Endothelial cell (in vitro differentiated cells): ENCODE measurements around the gene CAMTA1. TPM values are rescaled to one million over a fixed set of nuclear protein-coding genes. Genes with fewer than 3 reads are reported as not detected.

ENCODE experiments used
- DNase-seq: peaks from one replicate; pipeline ENCODE4 v3.0.0; 2021; ENCODE audit warnings: low spot score
- H3K27ac Mint-ChIP-seq: one replicate; pipeline ENCODE4 v1.8.0; 2021; ENCODE audit warnings: mixed read lengths, inconsistent platforms; ENCODE audit not compliant: unreplicated experiment
- H3K27me3 Mint-ChIP-seq: one replicate; pipeline ENCODE4 v1.8.0; 2021; ENCODE audit warnings: mild to moderate bottlenecking, moderate library complexity, mixed read lengths, inconsistent platforms; ENCODE audit not compliant: unreplicated experiment
- H3K36me3 Mint-ChIP-seq: one replicate; pipeline ENCODE4 v1.8.0; 2021; ENCODE audit warnings: mild to moderate bottlenecking, low read depth, mixed read lengths, inconsistent platforms; ENCODE audit not compliant: unreplicated experiment
- H3K4me1 Mint-ChIP-seq: one replicate; pipeline ENCODE4 v1.8.0; 2021; ENCODE audit warnings: mild to moderate bottlenecking, mixed read lengths, inconsistent platforms; ENCODE audit not compliant: unreplicated experiment
- H3K4me3 Mint-ChIP-seq: one replicate; pipeline ENCODE4 v1.8.0; 2021; ENCODE audit warnings: mild to moderate bottlenecking, mixed read lengths, inconsistent platforms; ENCODE audit not compliant: unreplicated experiment
- H3K9me3 Mint-ChIP-seq: one replicate; pipeline ENCODE4 v1.8.0; 2021; ENCODE audit warnings: mixed read lengths, inconsistent platforms; ENCODE audit not compliant: unreplicated experiment
- total RNA-seq: library from RNA; stranded (reverse); fragmentation: NEBNext Ultra II Directional; extraction: Animal tissue kit (Norgen Biotek cat#: 25700); gene quantifications from one replicate; pipeline ENCODE4 v1.2.1, GENCODE V29; 2021; ENCODE audit not compliant: unreplicated experiment
- TF ChIP-seq, protein P1 (sequence below): fragments of 200-600 bp; sonication (generic); IDR thresholded peaks from one replicate; pipeline ENCODE4 v1.5.0; 2021; ENCODE audit warnings: antibody characterized with exemption; ENCODE audit not compliant: unreplicated experiment

Gene CAMTA1
- total RNA-seq, 1 donor from 2014 or later: 87.3 TPM

DNA sequence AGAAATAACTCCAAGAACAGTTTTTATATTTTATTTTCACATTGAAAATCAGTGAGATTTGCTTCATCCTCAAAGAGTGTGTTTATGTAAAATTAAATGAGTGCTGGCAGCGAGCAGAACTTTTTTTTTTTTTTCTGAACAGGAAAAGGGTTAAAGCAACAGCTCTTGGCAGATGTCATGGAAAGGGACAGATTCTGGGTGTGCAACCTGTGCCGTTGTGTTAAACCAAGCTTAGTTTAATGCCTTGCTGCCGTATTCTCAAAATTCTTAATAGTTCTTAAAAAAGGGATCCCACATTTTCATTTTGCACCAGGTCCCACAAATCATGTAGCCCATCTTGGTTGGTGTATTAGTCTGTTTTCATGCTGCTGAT, 758.5 kb downstream of the CAMTA1 start:
- no peak overlapping the region for H3K27ac Mint-ChIP-seq
- DNase-seq: no peak
- no peak overlapping the region for H3K4me3 Mint-ChIP-seq
- no peaks in the 10 kb centered on the region for H3K4me1 Mint-ChIP-seq
- H3K36me3 Mint-ChIP-seq: no peaks in the 10 kb centered on the region
- no peaks in the 10 kb centered on the region for H3K9me3 Mint-ChIP-seq
- H3K27me3 Mint-ChIP-seq: peaks cover 12% of the 10 kb centered on the region
- TF ChIP-seq, protein P1, sequence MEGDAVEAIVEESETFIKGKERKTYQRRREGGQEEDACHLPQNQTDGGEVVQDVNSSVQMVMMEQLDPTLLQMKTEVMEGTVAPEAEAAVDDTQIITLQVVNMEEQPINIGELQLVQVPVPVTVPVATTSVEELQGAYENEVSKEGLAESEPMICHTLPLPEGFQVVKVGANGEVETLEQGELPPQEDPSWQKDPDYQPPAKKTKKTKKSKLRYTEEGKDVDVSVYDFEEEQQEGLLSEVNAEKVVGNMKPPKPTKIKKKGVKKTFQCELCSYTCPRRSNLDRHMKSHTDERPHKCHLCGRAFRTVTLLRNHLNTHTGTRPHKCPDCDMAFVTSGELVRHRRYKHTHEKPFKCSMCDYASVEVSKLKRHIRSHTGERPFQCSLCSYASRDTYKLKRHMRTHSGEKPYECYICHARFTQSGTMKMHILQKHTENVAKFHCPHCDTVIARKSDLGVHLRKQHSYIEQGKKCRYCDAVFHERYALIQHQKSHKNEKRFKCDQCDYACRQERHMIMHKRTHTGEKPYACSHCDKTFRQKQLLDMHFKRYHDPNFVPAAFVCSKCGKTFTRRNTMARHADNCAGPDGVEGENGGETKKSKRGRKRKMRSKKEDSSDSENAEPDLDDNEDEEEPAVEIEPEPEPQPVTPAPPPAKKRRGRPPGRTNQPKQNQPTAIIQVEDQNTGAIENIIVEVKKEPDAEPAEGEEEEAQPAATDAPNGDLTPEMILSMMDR: no peak

DNA sequence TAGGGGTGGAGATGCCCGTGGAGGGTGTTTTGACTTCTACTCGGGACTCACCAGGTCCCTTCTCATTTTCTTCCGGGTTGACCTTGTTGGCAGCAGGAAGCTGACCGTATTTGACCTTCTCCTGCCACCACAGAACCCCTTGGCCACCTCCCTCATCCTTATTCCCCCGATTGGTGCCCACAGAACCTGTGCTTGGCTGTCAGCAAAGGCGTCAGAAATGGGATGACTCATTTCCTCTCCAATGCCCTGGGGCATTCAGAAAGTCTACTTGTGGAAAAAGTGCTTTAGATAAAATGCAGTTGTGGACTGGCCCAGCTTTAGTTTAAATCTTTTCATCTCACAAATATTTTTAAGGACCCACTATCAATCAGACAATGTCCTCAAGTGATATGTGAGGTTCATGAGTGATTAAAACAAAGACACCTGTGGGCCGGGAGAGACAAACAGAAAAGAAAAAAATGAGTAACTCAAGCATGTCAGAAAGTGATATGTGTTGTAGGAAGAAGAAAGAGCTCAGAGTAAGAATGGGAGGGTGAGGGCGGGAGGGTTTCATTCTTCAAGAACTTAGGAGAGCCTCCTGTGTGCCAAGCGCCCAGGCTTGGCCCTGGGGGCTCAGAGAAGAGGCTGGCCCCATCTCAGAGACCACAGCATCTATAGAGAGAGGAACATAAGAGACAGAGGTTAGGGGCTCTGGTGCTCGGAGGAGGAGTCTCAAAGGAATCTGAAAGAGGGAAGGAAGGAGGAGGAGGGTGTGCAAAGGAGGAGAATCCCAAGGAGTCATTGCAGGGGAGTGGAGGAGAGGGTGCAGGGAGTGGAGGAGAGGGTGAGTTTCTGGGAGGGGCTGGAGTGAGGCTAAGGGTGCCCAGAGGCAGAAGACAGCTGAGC, 764.3 kb downstream of the CAMTA1 start:
- H3K4me1 Mint-ChIP-seq: peaks cover 17% of the 10 kb centered on the region
- H3K27ac Mint-ChIP-seq: no peak overlapping the region
- no peak overlapping the region for H3K4me3 Mint-ChIP-seq
- DNase-seq: no peak
- peaks cover 9% of the 10 kb centered on the region for H3K27me3 Mint-ChIP-seq
- TF ChIP-seq, protein P1: no peak
- H3K36me3 Mint-ChIP-seq: peaks cover 4% of the 10 kb centered on the region
- H3K9me3 Mint-ChIP-seq: no peaks in the 10 kb centered on the region

DNA sequence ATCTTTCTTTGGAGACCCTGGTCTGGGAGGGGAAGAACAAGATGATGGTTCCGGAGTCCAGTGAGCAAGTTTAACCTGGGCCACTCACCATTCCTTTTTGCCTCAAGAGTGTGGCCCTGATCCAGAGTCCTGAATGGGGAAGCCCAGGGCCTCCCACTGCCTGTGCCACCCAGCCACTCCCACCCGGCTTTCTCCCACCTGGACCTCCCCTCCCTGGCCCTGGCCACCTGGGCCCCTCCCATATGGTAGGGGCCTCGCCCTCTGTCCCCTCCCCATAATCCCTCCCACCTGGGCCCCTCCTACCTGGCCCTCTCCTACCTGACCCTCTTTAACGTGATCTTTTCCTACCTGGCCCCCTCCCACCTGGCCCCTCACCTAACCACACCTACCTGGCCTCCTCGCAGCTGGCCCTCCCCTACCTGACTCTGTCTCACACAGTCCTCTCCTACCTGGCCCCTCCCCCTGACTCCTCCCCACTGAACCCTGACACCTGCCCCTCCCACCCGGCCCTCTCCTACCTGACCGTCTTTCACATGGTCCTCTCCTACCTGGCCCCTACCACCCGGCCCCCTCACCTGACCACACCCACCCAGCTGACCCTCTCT, 765.1 kb downstream of the CAMTA1 start:
- Mint-ChIP-seq H3K36me3 (peaks cover 4% of the 10 kb centered on the region), H3K27me3 (peaks cover 6% of the 10 kb centered on the region), H3K9me3 (no peaks in the 10 kb centered on the region), H3K4me3 (no peak overlapping the region), H3K4me1 (peaks cover 17% of the 10 kb centered on the region), H3K27ac (no peak overlapping the region)
- TF ChIP-seq, protein P1: no peak
- no peak for DNase-seq

DNA sequence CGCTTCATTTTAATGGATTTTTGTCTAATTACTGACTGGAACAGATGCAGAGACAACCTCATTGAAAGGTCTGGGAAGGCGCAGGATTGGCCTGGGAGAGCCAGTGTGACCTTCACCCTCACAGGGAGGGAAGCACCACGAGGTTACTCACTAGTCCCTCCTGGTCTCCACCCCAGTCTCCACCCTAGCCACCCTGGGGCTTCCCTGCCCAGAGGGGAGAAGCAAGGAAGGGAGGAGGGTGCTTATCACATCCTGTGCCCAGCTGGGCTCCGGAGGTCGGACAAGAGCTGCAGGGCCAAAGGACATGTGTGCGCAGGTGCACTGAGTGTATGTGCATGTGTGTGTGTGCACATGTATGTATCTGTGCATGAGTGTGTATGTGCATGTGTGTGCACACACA, 765.7 kb downstream of the CAMTA1 start:
- peaks cover 6% of the 10 kb centered on the region for H3K27me3 Mint-ChIP-seq
- H3K9me3 Mint-ChIP-seq: no peaks in the 10 kb centered on the region
- no peak for DNase-seq
- H3K4me1 Mint-ChIP-seq: peaks cover 17% of the 10 kb centered on the region
- peaks cover 8% of the 10 kb centered on the region for H3K36me3 Mint-ChIP-seq
- H3K4me3 Mint-ChIP-seq: no peak overlapping the region
- no peak overlapping the region for H3K27ac Mint-ChIP-seq
- TF ChIP-seq, protein P1: no peak

- peaks cover 9% of the 10 kb centered on the region for H3K27me3 Mint-ChIP-seq
- H3K4me1 Mint-ChIP-seq: peaks cover 17% of the 10 kb centered on the region
- no peak overlapping the region for H3K4me3 Mint-ChIP-seq
- peaks cover 8% of the 10 kb centered on the region for H3K36me3 Mint-ChIP-seq
- no peak overlapping the region for H3K27ac Mint-ChIP-seq
- DNase-seq: no peak
- TF ChIP-seq, protein P1: no peak
- H3K9me3 Mint-ChIP-seq: no peaks in the 10 kb centered on the region
These were observed 766.2 kb downstream of the CAMTA1 start for GRCh38 chr1:7551442-7551841.
